Gastrocnemius medialis (tissue), 4 donors: ENCODE measurements around the gene SHISA4. TPM values are rescaled to one million over a fixed set of nuclear protein-coding genes. Genes with fewer than 3 reads are reported as not detected.

ENCODE experiments used
- ATAC-seq, 2 donors: fragments of 150-250 bp; one replicate each; pipeline ENCODE4 v1.9.1; 2016
- DNase-seq, 2 donors: peaks; one replicate each; pipeline ENCODE4 v3.0.0-alpha.2; 2019
- H3K27ac ChIP-seq, 4 donors: fragments of 200-600 bp; sonication (generic); 1 replicate in 1 of 4; 2 replicates in 3 of 4; pipeline ENCODE4 v1.5.1; 2016 to 2018; ENCODE audit warnings: mild to moderate bottlenecking in 2 of 4, moderate library complexity in 1 of 4
- H3K27me3 ChIP-seq, 3 donors: fragments of 200-600 bp; sonication (generic) in 2 of 3; 1 replicate in 1 of 3; 2 replicates in 2 of 3; pipeline versions ENCODE4 v1.5.1 to v1.6.0; 2016 to 2019; ENCODE audit warnings: mild to moderate bottlenecking in 1 of 3, moderate library complexity in 1 of 3
- H3K36me3 ChIP-seq, 2 donors: fragments of 200-600 bp; sonication (generic) in 1 of 2; one replicate each; pipeline ENCODE4 v1.5.1; 2017 to 2018
- H3K4me1 ChIP-seq, 2 donors: fragments of 200-600 bp; sonication (generic) in 1 of 2; one replicate each; pipeline ENCODE4 v1.5.1; 2016 to 2017; ENCODE audit warnings: mild to moderate bottlenecking in 2 of 2
- H3K4me3 ChIP-seq, 4 donors: fragments of 200-600 bp; sonication (generic) in 3 of 4; 1 replicate in 1 of 4; 2 replicates in 3 of 4; pipeline ENCODE4 v1.5.1; 2016 to 2019; ENCODE audit warnings: mild to moderate bottlenecking in 2 of 4
- H3K9me3 ChIP-seq, 3 donors: fragments of 200-600 bp; sonication (generic) in 2 of 3; 1 replicate in 1 of 3; 2 replicates in 2 of 3; pipeline ENCODE4 v1.5.1; 2016 to 2019
- POLR2A ChIP-seq, 2 donors: fragments of 450-650 bp; IDR thresholded peaks; one replicate each; pipeline ENCODE4 v1.6.1; 2017; ENCODE audit warnings: antibody characterized with exemption in 2 of 2, mild to moderate bottlenecking in 2 of 2, moderate library complexity in 2 of 2
- in situ Hi-C, 4 donors: fragments of 200-750 bp; cut with MboI; loops; one replicate each; pipeline versions ENCODE4 v1.15.0 to v1.8.0; 2017; ENCODE audit warnings: low sequenced_read_pairs in 4 of 4
- intact Hi-C: fragments of 100-400 bp; cut with DNase I; formaldehyde crosslinking; loops from one replicate; pipeline ENCODE4 v1.15.1; 2023; ENCODE audit warnings: low total_unique reads
- total RNA-seq, 4 donors: library from RNA; depleted of rRNA; stranded (reverse); fragments of >200 nt; gene quantifications; one replicate each; pipeline versions ENCODE4 v1.1.0 to v1.2.3, GENCODE V29; 2016
- TF ChIP-seq, protein P1 (sequence below), 5 experiments: fragments of 450-650 bp in 3 of 5; fragments of 200-600 bp in 2 of 5; sonication (generic) in 2 of 5; IDR thresholded peaks in 4 of 5; conservative IDR thresholded peaks in 1 of 5; 1 replicate in 4 of 5; 2 replicates in 1 of 5; pipeline ENCODE4 v1.5.1; 2016 to 2019; ENCODE audit warnings: antibody characterized with exemption in 5 of 5, mild to moderate bottlenecking in 3 of 5, moderate library complexity in 3 of 5

The SHISA4 gene
- total RNA-seq, 4 donors from 2014 or later, result 76.6 to 384 (median 229) TPM

DNA sequence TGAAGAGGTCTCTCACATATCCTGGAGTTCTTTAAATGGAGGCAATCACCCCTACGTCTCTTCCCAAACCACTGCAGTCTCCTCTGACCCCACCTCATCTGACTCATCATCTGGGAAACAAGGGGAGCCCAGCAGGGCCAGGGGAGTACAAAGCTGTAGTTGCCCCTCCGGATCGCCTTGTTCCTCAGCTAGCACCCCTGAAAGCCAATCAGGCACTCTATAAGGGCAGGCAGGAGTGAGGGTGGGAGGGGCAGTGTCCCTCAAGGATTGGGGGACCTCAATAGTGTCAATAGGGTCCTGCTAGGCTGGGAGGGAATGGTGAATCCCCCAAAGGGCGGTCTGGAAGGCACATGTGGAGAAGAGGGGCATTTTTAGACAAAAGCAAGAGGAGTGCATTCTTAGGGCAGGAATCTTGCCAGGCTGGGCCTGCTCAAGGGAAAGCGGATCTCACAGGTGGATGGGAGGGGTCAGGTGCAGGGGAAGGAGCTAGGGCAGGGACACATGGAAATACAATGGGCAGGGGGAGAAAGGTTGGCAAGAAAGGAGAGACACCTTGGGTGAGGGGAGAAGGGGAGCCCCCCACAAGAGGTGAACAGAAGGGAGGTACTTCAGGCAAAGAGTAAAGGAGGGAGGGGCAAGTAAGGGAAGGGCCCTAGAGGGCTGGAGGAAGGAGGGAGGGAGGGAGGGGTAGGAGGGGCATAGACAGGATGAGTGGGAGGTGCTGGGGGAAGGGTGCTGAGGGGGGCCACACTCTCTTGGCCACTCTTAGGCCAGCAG lies 5.8 kb downstream of the SHISA4 start:
- in situ Hi-C loops, result loop anchor here (5.0 to 25.0 kb wide), 2 partner anchors 78 to 243 kb away; partner anchors contain the start of gene ARL8A (in 3 of the 4)
- DNase-seq (no peak), ATAC-seq (no peak)
- no peaks in the 10 kb centered on the region for H3K36me3 ChIP-seq
- intact Hi-C loops, result no loop called here
- peak overlapping the region; percentile 90 to 98 (median 94) for H3K27ac ChIP-seq
- no peak for TF ChIP-seq POLR2A (IDR thresholded peaks at IDR 0.05)
- TF ChIP-seq, protein P1, sequence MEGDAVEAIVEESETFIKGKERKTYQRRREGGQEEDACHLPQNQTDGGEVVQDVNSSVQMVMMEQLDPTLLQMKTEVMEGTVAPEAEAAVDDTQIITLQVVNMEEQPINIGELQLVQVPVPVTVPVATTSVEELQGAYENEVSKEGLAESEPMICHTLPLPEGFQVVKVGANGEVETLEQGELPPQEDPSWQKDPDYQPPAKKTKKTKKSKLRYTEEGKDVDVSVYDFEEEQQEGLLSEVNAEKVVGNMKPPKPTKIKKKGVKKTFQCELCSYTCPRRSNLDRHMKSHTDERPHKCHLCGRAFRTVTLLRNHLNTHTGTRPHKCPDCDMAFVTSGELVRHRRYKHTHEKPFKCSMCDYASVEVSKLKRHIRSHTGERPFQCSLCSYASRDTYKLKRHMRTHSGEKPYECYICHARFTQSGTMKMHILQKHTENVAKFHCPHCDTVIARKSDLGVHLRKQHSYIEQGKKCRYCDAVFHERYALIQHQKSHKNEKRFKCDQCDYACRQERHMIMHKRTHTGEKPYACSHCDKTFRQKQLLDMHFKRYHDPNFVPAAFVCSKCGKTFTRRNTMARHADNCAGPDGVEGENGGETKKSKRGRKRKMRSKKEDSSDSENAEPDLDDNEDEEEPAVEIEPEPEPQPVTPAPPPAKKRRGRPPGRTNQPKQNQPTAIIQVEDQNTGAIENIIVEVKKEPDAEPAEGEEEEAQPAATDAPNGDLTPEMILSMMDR (IDR thresholded peaks at IDR 0.05 in 4 of 5, conservative IDR thresholded peaks at IDR 0.05 in 1 of 5), result no peak
- H3K4me3 ChIP-seq, result no peak overlapping the region
- peaks cover 40 to 48% of the 10 kb centered on the region in 2 donors for H3K4me1 ChIP-seq
- H3K27me3 ChIP-seq, result no peaks in the 10 kb centered on the region
- H3K9me3 ChIP-seq, result no peaks in the 10 kb centered on the region

DNA sequence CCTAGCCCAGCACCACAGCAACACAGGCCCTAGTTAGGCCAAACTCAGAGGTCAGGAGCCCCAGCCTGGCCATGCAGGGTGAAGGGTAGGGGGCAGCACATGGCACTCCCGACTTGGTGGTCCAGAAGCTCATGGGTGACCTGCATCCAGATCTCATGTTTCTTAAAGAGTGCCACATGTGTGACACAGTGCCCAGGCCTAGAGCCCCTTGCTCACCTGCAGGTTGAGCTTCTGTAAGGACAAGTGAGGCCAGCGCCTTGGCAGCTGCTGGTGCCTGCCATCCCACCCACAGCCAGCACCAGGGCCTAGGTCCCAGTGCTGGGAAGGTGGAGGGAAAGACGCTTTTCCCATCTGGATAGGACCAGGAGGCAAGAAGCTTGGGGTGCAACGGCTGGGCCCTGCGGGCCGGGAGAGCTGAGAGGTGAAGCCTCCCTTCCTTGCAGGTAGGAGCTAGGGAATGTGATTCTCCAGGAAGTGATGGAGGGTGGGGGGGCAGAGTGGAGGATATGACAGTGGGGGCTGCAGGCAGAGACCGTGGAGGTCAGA lies 6.5 kb downstream of the SHISA4 start:
- ATAC-seq (no peak), DNase-seq (no peak)
- no peak overlapping the region for H3K4me3 ChIP-seq
- H3K36me3 ChIP-seq, result no peaks in the 10 kb centered on the region
- TF ChIP-seq, protein P1 (IDR thresholded peaks at IDR 0.05 in 4 of 5, conservative IDR thresholded peaks at IDR 0.05 in 1 of 5), result no peak
- no peak for TF ChIP-seq POLR2A (IDR thresholded peaks at IDR 0.05)
- H3K27me3 ChIP-seq, result no peaks in the 10 kb centered on the region
- intact Hi-C loops, result no loop called here
- in situ Hi-C loops, result loop anchor here in 3 of 4 donors (5.0 to 25.0 kb wide), 2 partner anchors 77 to 242 kb away; partner anchors contain the start of gene ARL8A (in 3 of the 3)
- H3K9me3 ChIP-seq, result no peaks in the 10 kb centered on the region
- peak overlapping the region; percentile 90 to 98 (median 94) for H3K27ac ChIP-seq
- peaks cover 34 to 42% of the 10 kb centered on the region in 2 donors for H3K4me1 ChIP-seq

DNA sequence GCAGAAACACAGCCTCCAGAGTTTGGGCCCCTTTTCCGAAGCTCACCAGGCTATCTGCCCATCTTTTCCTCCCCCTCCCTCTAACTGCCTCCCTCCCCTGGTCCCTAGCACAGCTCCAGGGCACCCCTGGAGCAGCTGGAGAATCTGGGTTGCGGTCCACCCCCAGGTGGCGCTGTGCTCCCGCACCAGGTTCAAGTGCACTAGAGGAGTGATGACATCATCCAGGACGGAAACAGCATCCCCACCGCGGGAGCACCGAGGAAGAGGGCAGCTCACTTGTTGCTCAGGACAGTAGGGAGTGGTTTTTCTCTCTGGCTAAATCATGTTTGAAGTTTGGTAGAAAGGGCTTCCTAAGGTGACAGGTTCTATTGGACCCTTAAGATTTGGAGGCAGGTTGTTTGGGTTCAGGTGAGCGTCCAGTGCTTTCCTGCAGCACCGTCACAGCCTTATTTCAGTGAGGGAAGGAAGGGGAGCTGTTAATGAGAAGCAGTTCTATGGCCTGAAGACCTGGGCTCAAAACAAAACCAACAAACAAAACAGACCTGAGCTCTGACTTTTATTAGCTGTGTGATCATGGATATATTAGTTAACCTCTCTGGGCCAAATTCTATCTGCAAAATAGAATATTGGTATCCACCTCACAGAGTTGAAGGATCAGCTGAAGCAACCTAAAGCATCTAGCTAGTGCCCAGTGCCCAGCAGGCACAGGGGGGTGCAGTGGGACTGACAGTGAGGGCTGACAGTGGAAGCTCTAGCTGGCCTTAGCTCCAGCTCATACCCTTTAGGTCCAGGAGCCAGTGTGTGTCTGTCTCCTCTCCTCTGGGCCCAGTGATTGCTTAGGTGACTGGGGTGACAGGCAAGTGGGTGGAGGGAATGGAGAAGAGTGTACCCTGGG lies 7.5 kb downstream of the SHISA4 start:
- intact Hi-C loops, result loop anchor here (1.0 to 2.0 kb wide), 3 partner anchors 18 to 76 kb away; partner anchors contain the start of gene LMOD1
- Histone ChIP-seq H3K9me3 (no peaks in the 10 kb centered on the region), H3K27ac (peak overlapping the region; percentile 90 to 98 (median 94)), H3K4me1 (peaks cover 24 to 33% of the 10 kb centered on the region in 2 donors), H3K4me3 (no peak overlapping the region), H3K27me3 (no peaks in the 10 kb centered on the region), H3K36me3 (no peaks in the 10 kb centered on the region)
- peak; percentile 85 to 86 for ATAC-seq
- in situ Hi-C loops, result loop anchor here in 3 of 4 donors (5.0 to 25.0 kb wide), 2 partner anchors 76 to 241 kb away; partner anchors contain the start of gene ARL8A (in 3 of the 3)
- TF ChIP-seq POLR2A (IDR thresholded peaks at IDR 0.05), result no peak
- TF ChIP-seq, protein P1 (IDR thresholded peaks at IDR 0.05 in 4 of 5, conservative IDR thresholded peaks at IDR 0.05 in 1 of 5), result peak; percentile 90 to 98 (median 96)
- DNase-seq, result peak; percentile 76 to 89

DNA sequence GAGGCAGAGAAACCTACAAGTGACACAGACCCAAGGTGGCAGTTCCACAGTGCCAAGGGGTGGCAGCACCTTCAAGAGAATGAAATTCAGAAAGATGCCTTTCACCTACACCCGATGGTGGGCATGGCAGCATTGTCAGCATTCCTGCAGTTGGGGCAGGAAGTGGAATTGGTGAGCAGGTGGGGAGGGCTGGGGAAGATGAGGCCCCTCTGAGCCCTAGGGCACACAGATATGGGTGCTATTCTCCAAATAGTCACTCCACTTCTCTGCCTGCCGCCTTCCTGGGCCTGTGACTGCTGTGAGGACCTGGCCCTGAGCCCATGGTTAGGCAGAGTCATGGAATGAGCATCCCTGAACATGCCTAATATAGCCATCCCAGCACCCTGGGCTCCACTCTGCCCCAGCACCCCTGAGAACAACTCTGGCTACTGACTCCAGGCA lies 8.3 kb downstream of the SHISA4 start:
- DNase-seq (no peak), ATAC-seq (no peak)
- TF ChIP-seq, protein P1 (IDR thresholded peaks at IDR 0.05 in 4 of 5, conservative IDR thresholded peaks at IDR 0.05 in 1 of 5), result no peak
- TF ChIP-seq POLR2A (IDR thresholded peaks at IDR 0.05), result no peak
- Histone ChIP-seq H3K4me1 (peaks cover 16 to 26% of the 10 kb centered on the region in 2 donors), H3K36me3 (no peaks in the 10 kb centered on the region), H3K9me3 (no peaks in the 10 kb centered on the region), H3K27ac (peak overlapping the region; percentile 90 to 98 (median 94)), H3K27me3 (no peaks in the 10 kb centered on the region), H3K4me3 (no peak overlapping the region)
- intact Hi-C loops, result loop anchor here (1.0 to 2.0 kb wide), 3 partner anchors 19 to 75 kb away; partner anchors contain the start of gene LMOD1
- in situ Hi-C loops, result loop anchor here in 3 of 4 donors (5.0 to 25.0 kb wide), 2 partner anchors 75 to 240 kb away; partner anchors contain the start of gene ARL8A (in 3 of the 3)
